Body of pancreas (tissue), 4 donors: ENCODE measurements around the gene MEIOC. TPM values are rescaled to one million over a fixed set of nuclear protein-coding genes. Genes with fewer than 3 reads are reported as not detected.
"Not testable (repeated sequence)": the region's sequence is repeated elsewhere in the genome, so short reads cannot be mapped to it uniquely, and the experiment has no call there.

Experiments
- ATAC-seq: fragments of 150-250 bp; one replicate; pipeline ENCODE4 v1.9.1; 2016
- DNase-seq, 4 donors: peaks; one replicate each; pipeline ENCODE4 v3.0.0-alpha.2; 2019
- H3K27ac ChIP-seq, 4 donors: fragments of 200-600 bp; sonication (generic); 1 replicate in 3 of 4; 2 replicates in 1 of 4; pipeline versions ENCODE4 v1.5.1 to v1.6.1; 2016 to 2019; ENCODE audit warnings: mild to moderate bottlenecking in 1 of 4, mixed read lengths in 1 of 4, moderate library complexity in 1 of 4
- H3K27me3 ChIP-seq, 2 donors: fragments of 200-600 bp; sonication (generic); one replicate each; pipeline ENCODE4 v1.6.0; 2016; ENCODE audit warnings: mild to moderate bottlenecking in 1 of 2
- H3K36me3 ChIP-seq, 2 donors: fragments of 200-600 bp; sonication (generic); replicated peaks in 1 of 2; 2 replicates each; pipeline ENCODE4 v1.5.1; 2016; ENCODE audit warnings: low read depth in 2 of 2; ENCODE audit not compliant: insufficient read depth in 1 of 2
- H3K4me1 ChIP-seq: fragments of 200-600 bp; sonication (generic); one replicate; pipeline ENCODE4 v1.6.0; 2016
- H3K4me3 ChIP-seq, 2 donors: fragments of 200-600 bp; sonication (generic); 1 replicate in 1 of 2; 2 replicates in 1 of 2; pipeline ENCODE4 v1.5.1; 2016 to 2019
- H3K9me3 ChIP-seq, 3 donors: fragments of 200-600 bp; sonication (generic); 1 replicate in 2 of 3; 2 replicates in 1 of 3; pipeline ENCODE4 v1.5.1; 2016
- POLR2A ChIP-seq, 3 donors: fragments of 450-650 bp; IDR thresholded peaks; one replicate each; pipeline ENCODE4 v1.6.1; 2016; ENCODE audit warnings: antibody characterized with exemption in 3 of 3, mild to moderate bottlenecking in 2 of 3
- WGBS, 2 donors: methylation state at CpG; one replicate each; pipeline ENCODE4 v1.1.5; 2017; 5-methylcytosine and 5-hydroxymethylcytosine counted together
- intact Hi-C: fragments of 100-400 bp; cut with DNase I; formaldehyde crosslinking; loops from one replicate; pipeline ENCODE4 v1.15.1; 2023
- total RNA-seq, 2 donors: library from RNA; depleted of rRNA; stranded (reverse); fragments of >200 nt; gene quantifications; one replicate each; pipeline ENCODE4 v1.1.0, GENCODE V29; 2016
- TF ChIP-seq, protein P1 (sequence below), 7 experiments: fragments of 450-650 bp in 4 of 7; fragments of 200-600 bp in 3 of 7; sonication (generic) in 3 of 7; IDR thresholded peaks; one replicate each; pipeline ENCODE4 v1.5.1; 2016 to 2019; ENCODE audit warnings: antibody characterized with exemption in 7 of 7

MEIOC gene
- total RNA-seq, 2 donors from 2014 or later = not detected

- DNase-seq (no peak), ATAC-seq (no peak)
- TF ChIP-seq, protein P1, sequence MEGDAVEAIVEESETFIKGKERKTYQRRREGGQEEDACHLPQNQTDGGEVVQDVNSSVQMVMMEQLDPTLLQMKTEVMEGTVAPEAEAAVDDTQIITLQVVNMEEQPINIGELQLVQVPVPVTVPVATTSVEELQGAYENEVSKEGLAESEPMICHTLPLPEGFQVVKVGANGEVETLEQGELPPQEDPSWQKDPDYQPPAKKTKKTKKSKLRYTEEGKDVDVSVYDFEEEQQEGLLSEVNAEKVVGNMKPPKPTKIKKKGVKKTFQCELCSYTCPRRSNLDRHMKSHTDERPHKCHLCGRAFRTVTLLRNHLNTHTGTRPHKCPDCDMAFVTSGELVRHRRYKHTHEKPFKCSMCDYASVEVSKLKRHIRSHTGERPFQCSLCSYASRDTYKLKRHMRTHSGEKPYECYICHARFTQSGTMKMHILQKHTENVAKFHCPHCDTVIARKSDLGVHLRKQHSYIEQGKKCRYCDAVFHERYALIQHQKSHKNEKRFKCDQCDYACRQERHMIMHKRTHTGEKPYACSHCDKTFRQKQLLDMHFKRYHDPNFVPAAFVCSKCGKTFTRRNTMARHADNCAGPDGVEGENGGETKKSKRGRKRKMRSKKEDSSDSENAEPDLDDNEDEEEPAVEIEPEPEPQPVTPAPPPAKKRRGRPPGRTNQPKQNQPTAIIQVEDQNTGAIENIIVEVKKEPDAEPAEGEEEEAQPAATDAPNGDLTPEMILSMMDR (IDR thresholded peaks at IDR 0.05) = no peak
- TF ChIP-seq POLR2A (IDR thresholded peaks at IDR 0.05) = no peak
- Histone ChIP-seq H3K36me3 (no peaks in the 10 kb centered on the region), H3K27me3 (no peaks in the 10 kb centered on the region), H3K4me3 (no peak overlapping the region), H3K27ac (no peak overlapping the region), H3K4me1 (no peaks in the 10 kb centered on the region), H3K9me3 (no peaks in the 10 kb centered on the region)
- intact Hi-C loops = loop anchor here (10.0 kb wide), 1 partner anchor 99 kb away; no protein-coding TSS in a partner anchor
- 68 to 69% methylated on average over 8 of the region's 8 CpGs for WGBS, 2 donors
These were observed 22.3 kb upstream of the MEIOC start for GRCh38 chr17:44633998-44634397.

GRCh38 chr17:44634401-44634800 is 21.9 kb upstream of the MEIOC start:
- intact Hi-C loops = loop anchor here (10.0 kb wide), 1 partner anchor 100 kb away; no protein-coding TSS in a partner anchor
- 55 to 56% methylated on average over 4 of the region's 4 CpGs for WGBS, 2 donors
- H3K4me1 ChIP-seq, H3K27ac ChIP-seq, H3K27me3 ChIP-seq, H3K9me3 ChIP-seq, ATAC-seq, DNase-seq, H3K4me3 ChIP-seq, H3K36me3 ChIP-seq: not testable (repeated sequence)

DNA sequence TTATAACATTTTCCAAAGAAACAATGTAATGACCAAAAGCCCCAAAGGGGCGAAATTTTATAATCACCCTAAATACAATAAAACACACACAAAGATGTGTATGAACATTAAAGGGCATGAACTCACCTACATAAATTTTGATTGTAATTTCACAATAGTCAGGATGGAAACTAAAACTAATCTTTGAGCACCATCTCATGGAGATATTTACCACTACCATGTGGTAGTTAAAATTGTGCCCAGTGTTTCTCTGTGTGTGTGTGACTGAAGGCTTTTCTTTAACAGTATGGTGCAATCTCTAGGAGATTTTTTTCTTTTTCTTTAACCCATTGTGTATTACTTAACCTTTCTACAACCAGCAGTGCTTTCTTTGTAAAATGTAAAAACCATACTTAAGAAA is 19.7 kb upstream of the MEIOC start:
- no peak for ATAC-seq
- TF ChIP-seq POLR2A (IDR thresholded peaks at IDR 0.05) = no peak
- TF ChIP-seq, protein P1 (IDR thresholded peaks at IDR 0.05) = peak in 6 of 7 experiments; percentile 8 to 52 (median 35)

DNA sequence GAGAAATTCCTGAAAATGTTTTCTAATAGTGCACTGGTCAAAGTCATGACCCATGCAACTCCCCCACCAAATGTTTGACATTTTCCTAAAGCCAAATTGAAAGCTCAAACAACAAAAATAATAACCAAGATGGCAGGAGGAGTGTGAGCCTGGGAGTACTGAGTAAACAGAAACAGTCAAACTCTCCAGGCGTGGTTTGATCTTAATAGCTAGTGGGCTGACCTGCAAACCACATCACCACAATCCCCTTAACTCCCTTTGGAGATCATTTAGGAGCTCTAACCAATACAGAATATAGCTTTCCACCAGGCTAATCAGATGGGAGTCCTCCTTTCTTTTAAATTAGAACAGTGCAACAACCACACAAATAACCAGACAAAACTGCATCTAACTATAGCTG is 19.2 kb upstream of the MEIOC start:
- Histone ChIP-seq H3K9me3 (no peaks in the 10 kb centered on the region), H3K4me3 (no peak overlapping the region), H3K27me3 (no peaks in the 10 kb centered on the region), H3K27ac (no peak overlapping the region), H3K4me1 (no peaks in the 10 kb centered on the region), H3K36me3 (no peaks in the 10 kb centered on the region)
- WGBS, 2 donors = 53 to 78% methylated on average over 1 of the region's 1 CpG
- intact Hi-C loops = loop anchor here (10.0 kb wide), 1 partner anchor 102 kb away; no protein-coding TSS in a partner anchor
- TF ChIP-seq, protein P1 (IDR thresholded peaks at IDR 0.05) = no peak
- no peak for TF ChIP-seq POLR2A (IDR thresholded peaks at IDR 0.05)
- ATAC-seq = no peak
- DNase-seq = no peak

More for the DNA sequence above, 19.7 kb upstream of the MEIOC start:
- no peak for DNase-seq
- no peak overlapping the region for H3K27ac ChIP-seq
- no peaks in the 10 kb centered on the region for H3K4me1 ChIP-seq
- no peaks in the 10 kb centered on the region for H3K36me3 ChIP-seq
- 22 to 39% methylated on average over 1 of the region's 1 CpG for WGBS, 2 donors
- H3K27me3 ChIP-seq = no peaks in the 10 kb centered on the region
- H3K4me3 ChIP-seq = no peak overlapping the region
- intact Hi-C loops = loop anchor here (10.0 kb wide), 1 partner anchor 102 kb away; no protein-coding TSS in a partner anchor
- H3K9me3 ChIP-seq = no peaks in the 10 kb centered on the region

GRCh38 chr17:44642834-44643233 is 13.4 kb upstream of the MEIOC start:
- no peaks in the 10 kb centered on the region for H3K9me3 ChIP-seq
- no peak overlapping the region for H3K4me3 ChIP-seq
- TF ChIP-seq, protein P1 (IDR thresholded peaks at IDR 0.05) = no peak
- TF ChIP-seq POLR2A (IDR thresholded peaks at IDR 0.05) = no peak
- no peaks in the 10 kb centered on the region for H3K4me1 ChIP-seq
- ATAC-seq = no peak
- DNase-seq = no peak
- H3K27me3 ChIP-seq = no peaks in the 10 kb centered on the region
- H3K36me3 ChIP-seq = no peaks in the 10 kb centered on the region
- intact Hi-C loops = no loop called here
- 48 to 55% methylated on average over 7 of the region's 7 CpGs for WGBS, 2 donors
- H3K27ac ChIP-seq = no peak overlapping the region
